Measurements from ENCODE around the gene THSD7B. TPM values are rescaled to one million over a fixed set of nuclear protein-coding genes. Genes with fewer than 3 reads are reported as not detected.
A peak's percentile ranks its signal among the peaks of the same experiment; 100 is the strongest.

Gene THSD7B
- total and polyA plus RNA-seq, 2 donors from 2014 or later = 0.34 to 0.85 TPM

DNA sequence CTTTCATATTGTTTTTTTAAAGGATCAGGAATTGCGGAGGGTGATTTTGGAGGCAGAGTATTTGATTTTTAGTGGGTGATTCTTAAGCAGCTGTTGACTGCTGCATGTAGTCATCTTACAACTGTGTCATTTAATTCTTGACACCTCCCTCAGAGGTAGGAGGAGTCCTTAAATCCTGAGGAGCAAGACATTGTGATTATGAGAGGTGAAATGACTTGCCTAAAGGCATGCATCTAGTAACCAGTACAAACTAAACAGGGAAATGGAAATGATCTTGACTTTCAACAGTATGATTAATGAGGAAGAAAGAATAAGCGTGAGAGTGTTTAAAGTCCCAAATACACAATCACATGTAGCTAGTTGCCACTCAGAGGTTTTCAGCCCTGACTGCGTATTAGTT is 440.7 kb downstream of the THSD7B start:
- Histone ChIP-seq H3K4me1 (ENCODE audit: control insufficient read depth in 2 of 3, insufficient read depth in 2 of 3, low read depth in 1 of 3, low read length in 3 of 3) (no peaks in the 10 kb centered on the region), H3K36me3 (ENCODE audit: control insufficient read depth in 2 of 3, insufficient read depth in 3 of 3, low read length in 3 of 3) (no peaks in the 10 kb centered on the region), H3K27ac (ENCODE audit: low read depth in 2 of 2, low read length in 2 of 2) (no peak overlapping the region), H3K4me3 (ENCODE audit: low read length in 3 of 3) (no peak overlapping the region), H3K9ac (ENCODE audit: low read length in 3 of 3) (no peak overlapping the region), H3K27me3 (ENCODE audit: control insufficient read depth, insufficient read depth, low read length) (no peaks in the 10 kb centered on the region), H3K9me3 (ENCODE audit: control insufficient read depth in 2 of 3, insufficient read depth in 1 of 3, low read length in 3 of 3) (no peaks in the 10 kb centered on the region)
- intact Hi-C loops (cut with DNase I) = no loop called here
- TF ChIP-seq, protein P1, sequence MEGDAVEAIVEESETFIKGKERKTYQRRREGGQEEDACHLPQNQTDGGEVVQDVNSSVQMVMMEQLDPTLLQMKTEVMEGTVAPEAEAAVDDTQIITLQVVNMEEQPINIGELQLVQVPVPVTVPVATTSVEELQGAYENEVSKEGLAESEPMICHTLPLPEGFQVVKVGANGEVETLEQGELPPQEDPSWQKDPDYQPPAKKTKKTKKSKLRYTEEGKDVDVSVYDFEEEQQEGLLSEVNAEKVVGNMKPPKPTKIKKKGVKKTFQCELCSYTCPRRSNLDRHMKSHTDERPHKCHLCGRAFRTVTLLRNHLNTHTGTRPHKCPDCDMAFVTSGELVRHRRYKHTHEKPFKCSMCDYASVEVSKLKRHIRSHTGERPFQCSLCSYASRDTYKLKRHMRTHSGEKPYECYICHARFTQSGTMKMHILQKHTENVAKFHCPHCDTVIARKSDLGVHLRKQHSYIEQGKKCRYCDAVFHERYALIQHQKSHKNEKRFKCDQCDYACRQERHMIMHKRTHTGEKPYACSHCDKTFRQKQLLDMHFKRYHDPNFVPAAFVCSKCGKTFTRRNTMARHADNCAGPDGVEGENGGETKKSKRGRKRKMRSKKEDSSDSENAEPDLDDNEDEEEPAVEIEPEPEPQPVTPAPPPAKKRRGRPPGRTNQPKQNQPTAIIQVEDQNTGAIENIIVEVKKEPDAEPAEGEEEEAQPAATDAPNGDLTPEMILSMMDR (IDR thresholded peaks at IDR 0.05; ENCODE audit: borderline replicate concordance, extremely low read depth, insufficient read depth) = no peak
- DNase-seq = no peak
- no peak for FAIRE-seq

DNA sequence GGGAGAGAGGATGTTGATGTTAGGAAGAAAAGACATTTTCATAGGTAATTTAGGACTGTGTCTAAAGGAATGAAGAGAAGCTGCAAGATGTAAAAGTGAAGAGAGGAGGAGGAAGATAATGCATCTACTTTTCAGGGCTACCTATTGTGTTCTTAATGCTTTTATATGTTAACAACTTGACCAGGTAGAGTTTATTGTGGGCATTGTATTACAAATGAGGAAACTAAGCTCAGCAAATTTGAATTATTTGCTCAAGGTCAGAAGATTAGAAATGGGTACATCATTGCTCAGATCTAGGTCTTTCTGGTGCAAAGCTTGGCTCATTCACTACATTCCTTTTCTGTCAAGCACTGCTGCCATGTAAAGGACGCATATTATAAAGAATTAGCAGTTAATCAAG is 441.7 kb downstream of the THSD7B start:
- H3K4me1 ChIP-seq (ENCODE audit: control insufficient read depth in 2 of 3, insufficient read depth in 2 of 3, low read depth in 1 of 3, low read length in 3 of 3) = no peaks in the 10 kb centered on the region
- H3K36me3 ChIP-seq (ENCODE audit: control insufficient read depth in 2 of 3, insufficient read depth in 3 of 3, low read length in 3 of 3) = no peaks in the 10 kb centered on the region
- no peaks in the 10 kb centered on the region for H3K27me3 ChIP-seq (ENCODE audit: control insufficient read depth, insufficient read depth, low read length)
- no peaks in the 10 kb centered on the region for H3K9me3 ChIP-seq (ENCODE audit: control insufficient read depth in 2 of 3, insufficient read depth in 1 of 3, low read length in 3 of 3)
- no peak overlapping the region for H3K4me3 ChIP-seq (ENCODE audit: low read length in 3 of 3)
- no peak for DNase-seq
- intact Hi-C loops (cut with DNase I) = no loop called here
- H3K9ac ChIP-seq (ENCODE audit: low read length in 3 of 3) = no peak overlapping the region
- FAIRE-seq = no peak
- TF ChIP-seq, protein P1 (IDR thresholded peaks at IDR 0.05; ENCODE audit: borderline replicate concordance, extremely low read depth, insufficient read depth) = no peak
- no peak overlapping the region for H3K27ac ChIP-seq (ENCODE audit: low read depth in 2 of 2, low read length in 2 of 2)

DNA sequence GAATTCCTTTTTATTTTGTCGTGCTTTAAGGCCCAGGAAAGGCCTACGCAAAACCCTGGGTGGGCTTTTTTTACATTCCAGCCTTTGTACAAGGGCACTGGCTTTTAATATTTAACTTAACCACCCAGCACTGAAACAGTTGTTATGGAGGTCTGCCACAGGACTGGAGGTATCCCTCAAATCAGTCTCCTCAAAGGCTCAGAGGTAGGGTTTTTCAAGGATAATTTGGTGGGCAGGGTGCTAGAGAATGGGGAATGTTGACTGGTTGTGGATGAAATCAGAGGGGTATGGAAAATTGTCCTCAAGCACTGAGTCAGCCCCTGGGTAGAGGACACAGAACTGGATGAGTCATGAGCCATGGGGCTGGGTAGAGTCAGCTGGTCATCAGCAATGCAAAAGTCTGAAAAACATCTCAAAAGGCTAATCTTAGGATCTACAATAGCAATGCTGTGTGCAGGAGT is 443.1 kb downstream of the THSD7B start:
- no peak for FAIRE-seq
- H3K27me3 ChIP-seq (ENCODE audit: control insufficient read depth, insufficient read depth, low read length) = no peaks in the 10 kb centered on the region
- H3K9me3 ChIP-seq (ENCODE audit: control insufficient read depth in 2 of 3, insufficient read depth in 1 of 3, low read length in 3 of 3) = no peaks in the 10 kb centered on the region
- H3K9ac ChIP-seq (ENCODE audit: low read length in 3 of 3) = no peak overlapping the region
- peak in 4 of 5 donors; percentile 17 to 55 (median 44) for DNase-seq
- TF ChIP-seq, protein P1 (IDR thresholded peaks at IDR 0.05; ENCODE audit: borderline replicate concordance, extremely low read depth, insufficient read depth) = no peak
- no peaks in the 10 kb centered on the region for H3K4me1 ChIP-seq (ENCODE audit: control insufficient read depth in 2 of 3, insufficient read depth in 2 of 3, low read depth in 1 of 3, low read length in 3 of 3)
- intact Hi-C loops (cut with DNase I) = no loop called here
- peak overlapping the region; percentile 7 to 12 for H3K27ac ChIP-seq (ENCODE audit: low read depth in 2 of 2, low read length in 2 of 2)
- H3K36me3 ChIP-seq (ENCODE audit: control insufficient read depth in 2 of 3, insufficient read depth in 3 of 3, low read length in 3 of 3) = no peaks in the 10 kb centered on the region
- H3K4me3 ChIP-seq (ENCODE audit: low read length in 3 of 3) = peak overlapping the region in 1 of 3 donors; percentile 12

DNA sequence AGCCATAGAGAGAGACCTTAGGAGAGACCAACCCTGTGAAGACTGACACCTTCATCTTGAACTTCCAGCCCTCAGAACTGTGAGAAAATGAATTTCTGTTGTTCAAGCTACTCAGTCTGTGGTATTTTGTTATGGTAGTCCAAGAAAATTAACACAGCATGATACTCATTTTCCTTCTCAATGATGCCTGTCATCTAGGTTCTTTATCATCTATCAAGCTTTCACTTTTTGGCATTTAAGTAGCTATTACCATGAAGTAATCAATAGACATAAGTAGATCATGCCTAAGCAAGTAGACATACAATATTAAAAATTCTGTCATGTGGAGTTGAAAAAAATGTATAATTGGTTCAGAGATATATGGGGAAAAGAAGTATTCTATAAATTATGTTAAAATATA is 444.7 kb downstream of the THSD7B start:
- TF ChIP-seq, protein P1 (IDR thresholded peaks at IDR 0.05; ENCODE audit: borderline replicate concordance, extremely low read depth, insufficient read depth) = no peak
- H3K36me3 ChIP-seq (ENCODE audit: control insufficient read depth in 2 of 3, insufficient read depth in 3 of 3, low read length in 3 of 3) = no peaks in the 10 kb centered on the region
- FAIRE-seq = no peak
- intact Hi-C loops (cut with DNase I) = no loop called here
- H3K9me3 ChIP-seq (ENCODE audit: control insufficient read depth in 2 of 3, insufficient read depth in 1 of 3, low read length in 3 of 3) = no peaks in the 10 kb centered on the region
- no peak overlapping the region for H3K27ac ChIP-seq (ENCODE audit: low read depth in 2 of 2, low read length in 2 of 2)
- H3K27me3 ChIP-seq (ENCODE audit: control insufficient read depth, insufficient read depth, low read length) = no peaks in the 10 kb centered on the region
- DNase-seq = no peak
- no peak overlapping the region for H3K9ac ChIP-seq (ENCODE audit: low read length in 3 of 3)
- H3K4me3 ChIP-seq (ENCODE audit: low read length in 3 of 3) = no peak overlapping the region
- H3K4me1 ChIP-seq (ENCODE audit: control insufficient read depth in 2 of 3, insufficient read depth in 2 of 3, low read depth in 1 of 3, low read length in 3 of 3) = no peaks in the 10 kb centered on the region
